H1 (cell line): ENCODE data around the gene ABHD2. TPM values are rescaled to one million over a fixed set of nuclear protein-coding genes. Genes with fewer than 3 reads are reported as not detected.

Experiments
- CTCF ChIA-PET: fragments of 300-600 bp; sonication (Branson Sonifier 250); formaldehyde crosslinking; loops from one replicate; lab custom pipeline; 2021; ENCODE audit not compliant: partially characterized antibody; lab: Charles Lee
- POLR2A ChIA-PET: fragments of 300-600 bp; sonication (Branson Sonifier 250); formaldehyde crosslinking; loops from one replicate; lab custom pipeline; 2021; ENCODE audit warnings: inconsistent platforms; ENCODE audit not compliant: partially characterized antibody; lab: Charles Lee
- DNase-seq, 2 experiments: peaks; one replicate each; pipeline versions ENCODE4 v3.0.0 to v3.0.0-alpha.2; 2010 to 2022; ENCODE audit warnings: low spot score in 2 of 2, low read depth in 1 of 2, mixed read lengths in 1 of 2
- FAIRE-seq: peaks from 2 replicates; lab custom pipeline; 2011; peaks lifted over from hg19 to GRCh38; lab: Jason Lieb, UNC
- H2AFZ ChIP-seq: 2 replicates; pipeline ENCODE4 v1.8.1; 2012; ENCODE audit warnings: low read length, inconsistent platforms
- H2AK5ac ChIP-seq: 2 replicates; pipeline ENCODE4 v1.6.1; 2013; ENCODE audit warnings: low read depth, low read length
- H2BK120ac ChIP-seq: replicated peaks from 2 replicates; pipeline ENCODE3; 2013; ENCODE audit warnings: low read depth, low read length, inconsistent platforms
- H2BK12ac ChIP-seq: 2 replicates; pipeline ENCODE4 v1.6.1; 2013; ENCODE audit warnings: low read depth, low read length
- H2BK15ac ChIP-seq: 2 replicates; pipeline ENCODE4 v1.6.1; 2013; ENCODE audit warnings: low read length
- H2BK20ac ChIP-seq: 2 replicates; pipeline ENCODE4 v1.6.1; 2013; ENCODE audit warnings: low read length
- H2BK5ac ChIP-seq: 2 replicates; pipeline ENCODE4 v1.6.1; 2013; ENCODE audit warnings: low read depth, low read length
- H3K14ac ChIP-seq: 2 replicates; pipeline ENCODE4 v1.6.1; 2013; ENCODE audit warnings: inconsistent platforms; ENCODE audit not compliant: insufficient read length
- H3K18ac ChIP-seq: 2 replicates; pipeline ENCODE4 v1.6.1; 2013; ENCODE audit warnings: low read length; ENCODE audit errors: extremely low read depth
- H3K23ac ChIP-seq: 2 replicates; pipeline ENCODE4 v1.6.1; 2013; ENCODE audit warnings: inconsistent platforms; ENCODE audit not compliant: insufficient read length
- H3K23me2 ChIP-seq: 2 replicates; pipeline ENCODE4 v1.6.1; 2013; ENCODE audit warnings: low read depth, low read length
- H3K27ac ChIP-seq: 2 replicates; pipeline ENCODE4 v1.6.1; 2011; ENCODE audit warnings: low read depth, low read length, inconsistent platforms
- H3K27me3 ChIP-seq, 4 experiments: replicated peaks in 1 of 4; 1 replicate in 1 of 4; 2 replicates in 3 of 4; pipeline versions ENCODE4 v1.6.1 to v1.8.1; 2011 to 2013; ENCODE audit warnings: low read length in 3 of 4, mild to moderate bottlenecking in 3 of 4, inconsistent platforms in 2 of 4, mixed read lengths in 2 of 4, moderate library complexity in 1 of 4; ENCODE audit not compliant: control insufficient read depth in 3 of 4, insufficient read depth in 3 of 4; ENCODE audit errors: extremely low read depth in 1 of 4
- H3K36me3 ChIP-seq, 4 experiments: 2 replicates each; pipeline versions ENCODE4 v1.6.1 to v1.8.1; 2011 to 2013; ENCODE audit warnings: mild to moderate bottlenecking in 4 of 4, low read length in 3 of 4, moderate library complexity in 2 of 4, control low read depth in 1 of 4, inconsistent platforms in 1 of 4; ENCODE audit not compliant: insufficient read depth in 4 of 4, control insufficient read depth in 2 of 4
- H3K4ac ChIP-seq: replicated peaks from 2 replicates; pipeline ENCODE3; 2013; ENCODE audit warnings: low read length, low read depth, mixed read lengths, inconsistent platforms; ENCODE audit not compliant: insufficient read length
- H3K4me1 ChIP-seq, 4 experiments: replicated peaks in 1 of 4; 1 replicate in 1 of 4; 2 replicates in 3 of 4; pipeline versions ENCODE4 v1.6.1 to v1.8.1; 2011 to 2013; ENCODE audit warnings: low read length in 3 of 4, inconsistent platforms in 2 of 4, mixed read lengths in 1 of 4; ENCODE audit not compliant: insufficient read depth in 4 of 4, control insufficient read depth in 3 of 4
- H3K4me2 ChIP-seq, 2 experiments: 2 replicates each; pipeline versions ENCODE4 v1.6.1 to v1.8.1; 2011 to 2013; ENCODE audit warnings: low read depth in 2 of 2, low read length in 2 of 2, control low read depth in 1 of 2, inconsistent platforms in 1 of 2, mild to moderate bottlenecking in 1 of 2; ENCODE audit not compliant: insufficient read depth in 1 of 2
- H3K4me3 ChIP-seq, 4 experiments: fragments of 200-600, 300-600 bp in 1 of 4; sonication (generic), shearing (Covaris generic), sonication (Bioruptor Twin) in 1 of 4; 2 replicates each; pipeline versions ENCODE4 v1.5.1 to v1.8.1; 2011 to 2016; ENCODE audit warnings: low read length in 4 of 4, low read depth in 3 of 4, control low read depth in 2 of 4, inconsistent platforms in 2 of 4, mild to moderate bottlenecking in 2 of 4, mixed read lengths in 1 of 4, moderate library complexity in 1 of 4; ENCODE audit not compliant: insufficient read depth in 2 of 4; ENCODE audit errors: extremely low read depth in 1 of 4
- H3K56ac ChIP-seq: replicated peaks from 2 replicates; pipeline ENCODE3; 2013; ENCODE audit warnings: low read depth, mild to moderate bottlenecking, mixed read lengths, low read length, inconsistent platforms; ENCODE audit not compliant: insufficient read length
- H3K79me1 ChIP-seq: 2 replicates; pipeline ENCODE4 v1.6.1; 2013; ENCODE audit warnings: low read depth, low read length, control low read depth
- H3K79me2 ChIP-seq, 2 experiments: 2 replicates each; pipeline versions ENCODE4 v1.6.1 to v1.8.1; 2012 to 2013; ENCODE audit warnings: low read length in 2 of 2, mild to moderate bottlenecking in 2 of 2, inconsistent platforms in 1 of 2; ENCODE audit not compliant: insufficient read depth in 2 of 2, control insufficient read depth in 1 of 2
- H3K9ac ChIP-seq, 4 experiments: replicated peaks in 1 of 4; 1 replicate in 1 of 4; 2 replicates in 3 of 4; pipeline versions ENCODE4 v1.6.1 to v1.8.1; 2011 to 2013; ENCODE audit warnings: low read depth in 3 of 4, low read length in 3 of 4, control low read depth in 2 of 4, mild to moderate bottlenecking in 2 of 4, moderate library complexity in 2 of 4, inconsistent platforms in 1 of 4; ENCODE audit errors: extremely low read depth in 1 of 4
- H3K9me3 ChIP-seq, 2 experiments: 2 replicates each; pipeline versions ENCODE4 v1.6.1 to v1.8.1; 2012 to 2013; ENCODE audit warnings: mild to moderate bottlenecking in 2 of 2, moderate library complexity in 2 of 2, control low read depth in 1 of 2, inconsistent platforms in 1 of 2, low read depth in 1 of 2, low read length in 1 of 2, mixed read lengths in 1 of 2; ENCODE audit not compliant: insufficient read depth in 2 of 2
- H4K20me1 ChIP-seq, 2 experiments: replicated peaks in 1 of 2; 2 replicates each; pipeline versions ENCODE3 to v1.8.1; 2011 to 2013; ENCODE audit warnings: inconsistent platforms in 2 of 2, low read length in 2 of 2, mild to moderate bottlenecking in 1 of 2; ENCODE audit not compliant: insufficient read depth in 2 of 2, control insufficient read depth in 1 of 2
- H4K5ac ChIP-seq: 2 replicates; pipeline ENCODE4 v1.6.1; 2013; ENCODE audit warnings: low read length, low read depth, mixed read lengths, inconsistent platforms; ENCODE audit not compliant: insufficient read length
- H4K8ac ChIP-seq: 2 replicates; pipeline ENCODE4 v1.8.0; 2013; ENCODE audit warnings: mild to moderate bottlenecking, moderate library complexity, low read length, inconsistent platforms; ENCODE audit not compliant: insufficient read depth; ENCODE audit errors: extremely low read depth
- H4K91ac ChIP-seq: replicated peaks from 2 replicates; pipeline ENCODE3; 2013; ENCODE audit warnings: low read length, mixed read lengths, inconsistent platforms; ENCODE audit not compliant: insufficient read length
- ATF3 ChIP-seq: IDR thresholded peaks from 2 replicates; pipeline ENCODE4 v1.6.1; 2011; ENCODE audit warnings: low read depth, mild to moderate bottlenecking, low read length; ENCODE audit not compliant: insufficient read depth
- BACH1 ChIP-seq: IDR thresholded peaks from 2 replicates; pipeline ENCODE4 v1.6.1; 2012; ENCODE audit warnings: low read length, improper control_type of control experiment
- CREB1 ChIP-seq: IDR thresholded peaks from 2 replicates; pipeline ENCODE4 v1.6.1; 2012; ENCODE audit warnings: inconsistent platforms
- E2F6 ChIP-seq: IDR thresholded peaks from 2 replicates; pipeline ENCODE4 v1.6.1; 2012; ENCODE audit warnings: inconsistent platforms
- JUN ChIP-seq: IDR thresholded peaks from 2 replicates; pipeline ENCODE4 v1.6.1; 2011; ENCODE audit warnings: low read depth, mild to moderate bottlenecking, improper control_type of control experiment, low read length
- KDM5A ChIP-seq: fragments of 200-600 bp; IDR thresholded peaks from 2 replicates; pipeline ENCODE4 v1.7.1; 2012; ENCODE audit warnings: mild to moderate bottlenecking, low read length, inconsistent platforms, mixed read lengths
- MAFK ChIP-seq: IDR thresholded peaks from 2 replicates; pipeline ENCODE4 v1.6.1; 2012; ENCODE audit warnings: low read depth, mild to moderate bottlenecking, improper control_type of control experiment, low read length
- POLR2A ChIP-seq, 2 experiments: IDR thresholded peaks; 1 replicate in 1 of 2; 2 replicates in 1 of 2; pipeline ENCODE4 v1.6.1; 2011; ENCODE audit warnings: low read depth in 2 of 2, low read length in 2 of 2, mild to moderate bottlenecking in 2 of 2; ENCODE audit errors: control extremely low read depth in 1 of 2
- POLR2AphosphoS5 ChIP-seq: IDR thresholded peaks from 2 replicates; pipeline ENCODE4 v1.6.1; 2011; ENCODE audit warnings: low read depth, low read length
- RNF2 ChIP-seq: fragments of 200-900, 300-1000 bp; sonication (generic); IDR thresholded peaks from 2 replicates; pipeline ENCODE4 v1.7.1; 2016; ENCODE audit warnings: borderline replicate concordance, low read depth, mild to moderate bottlenecking, antibody characterized with exemption, low read length; ENCODE audit not compliant: poor library complexity, severe bottlenecking; ENCODE audit errors: missing control alignments
- SUZ12 ChIP-seq: fragments of 200-600 bp; sonication (generic); IDR thresholded peaks from 2 replicates; pipeline ENCODE4 v1.6.1; 2012; ENCODE audit warnings: mild to moderate bottlenecking, inconsistent platforms, low read length, moderate library complexity, mixed read lengths
- TBP ChIP-seq: IDR thresholded peaks from 2 replicates; pipeline ENCODE4 v1.6.1; 2011; ENCODE audit warnings: low read depth, low read length, improper control_type of control experiment
- ZNF274 ChIP-seq: IDR thresholded peaks from 2 replicates; pipeline ENCODE4 v1.7.0; 2012; ENCODE audit warnings: low read length, borderline replicate concordance; ENCODE audit errors: extremely low read depth
- WGBS, 2 experiments: shearing (Covaris generic) in 1 of 2; methylation state at CpG; one replicate each; pipeline versions ENCODE4 v1.1.6 to v1.1.7; 2013 to 2015; ENCODE audit warnings: low lambda C conversion rate in 2 of 2, mixed read lengths in 2 of 2, inconsistent platforms in 1 of 2, low coverage in 1 of 2, missing lambda C conversion rate in 1 of 2; ENCODE audit not compliant: insufficient replicate concordance in 2 of 2, insufficient coverage in 1 of 2, insufficient read length in 1 of 2; ENCODE audit errors: extremely low coverage in 1 of 2, missing lambda C conversion rate in 1 of 2; 5-methylcytosine and 5-hydroxymethylcytosine counted together
- polyA plus RNA-seq, 7 experiments: library from polyadenylated mRNA; depleted of rRNA in 3 of 7; stranded (reverse) in 5 of 7; unstranded in 2 of 7; fragments of >200 nt in 5 of 7; fragments of 200-250 nt in 2 of 7; gene quantifications; 1 replicate in 5 of 7; 2 replicates in 1 of 7; 4 replicates in 1 of 7; pipeline versions ENCODE4 v1.2.1 to v1.2.3, GENCODE V29; 2011 to 2013; ENCODE audit warnings: missing spikeins in 2 of 7, mixed read lengths in 2 of 7
- total RNA-seq: library from RNA; stranded (reverse); fragmentation: NEBNext Ultra II Directional; extraction: Animal tissue kit (Norgen Biotek cat#: 25700); gene quantifications from 2 replicates; pipeline ENCODE4 v1.2.1, GENCODE V29; 2021

The ABHD2 gene
- total and polyA plus RNA-seq, 2 of the 8 experiments (the other 6 are each of a cell fraction or from before 2014, with no cell fraction given), result 9.1 to 23.7 TPM

DNA sequence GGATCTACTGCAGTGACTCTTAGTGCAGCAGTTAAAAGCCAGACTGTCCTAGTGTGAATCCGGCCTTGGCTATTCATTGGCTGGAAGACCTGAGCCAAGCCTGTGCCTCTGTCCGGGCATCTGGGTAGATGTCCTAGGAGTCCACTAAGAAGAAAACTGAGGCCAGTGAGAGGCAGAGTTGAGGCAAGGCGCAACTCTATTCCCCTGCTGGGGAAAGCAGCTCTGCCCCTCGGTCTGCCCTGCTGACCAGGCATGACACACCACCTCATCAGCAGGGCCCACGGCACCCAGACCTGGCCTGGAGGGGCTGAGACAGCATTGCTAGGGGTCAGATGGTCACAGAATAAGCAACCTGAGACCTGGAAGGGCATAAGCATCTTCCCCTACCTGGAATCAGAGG, 46.7 kb upstream of the ABHD2 start:
- H2BK120ac ChIP-seq, result no peak overlapping the region
- no peak overlapping the region; the same call in 1 of the 2 replicates for H4K8ac ChIP-seq
- no peaks in the 10 kb centered on the region for H4K20me1 ChIP-seq
- H3K27me3 ChIP-seq, result no peaks in the 10 kb centered on the region
- H3K79me2 ChIP-seq, result no peaks in the 10 kb centered on the region
- no peak overlapping the region for H4K5ac ChIP-seq
- no peak overlapping the region for H2AFZ ChIP-seq
- no peak overlapping the region for H2BK12ac ChIP-seq
- no peak overlapping the region for H2BK20ac ChIP-seq
- H3K4me3 ChIP-seq, result no peak overlapping the region
- H3K56ac ChIP-seq, result no peak overlapping the region
- CTCF ChIA-PET, result interaction anchor here (0.6 to 2.6 kb wide), 5 partner anchors 7 to 137 kb away, joined by 3 to 15 read pairs (median 6); no protein-coding TSS in a partner anchor
- DNase-seq, result no peak
- no peak overlapping the region for H3K4ac ChIP-seq
- H3K79me1 ChIP-seq, result 0 out of 2 replicates have a peak, but pooled peaks cover 3% of the 10 kb centered on the region
- no peak overlapping the region for H3K14ac ChIP-seq
- 0 out of 4 replicates have a peak overlapping the region, but pooled peaks of 1 of the 2 experiments have one; percentile 26 for H3K4me2 ChIP-seq
- peaks cover 0 to 2% (median 0%) of the 10 kb centered on the region in 4 experiments; a peak in 2 of 7 replicates for H3K4me1 ChIP-seq
- H2BK15ac ChIP-seq, result no peak overlapping the region
- H2AK5ac ChIP-seq, result no peak overlapping the region
- 91% methylated on average over 5 of the region's 5 CpGs; no CpG with 5 or more reads in 1 of the 2 experiments for WGBS, 2 experiments
- H3K18ac ChIP-seq, result peak overlapping the region; percentile 48; the same call in 1 of the 2 replicates
- H3K27ac ChIP-seq, result no peak overlapping the region
- no peak overlapping the region for H2BK5ac ChIP-seq
- H3K9me3 ChIP-seq, result no peaks in the 10 kb centered on the region
- no peaks in the 10 kb centered on the region; the same call in 1 of the 2 replicates for H3K23me2 ChIP-seq
- no peak overlapping the region for H3K23ac ChIP-seq
- POLR2A ChIA-PET, result interaction anchor here (0.8 kb wide), 1 partner anchor 146 kb away, joined by 6 read pairs; the partner anchor contains the start of gene HAPLN3
- FAIRE-seq, result no peak
- H4K91ac ChIP-seq, result no peak overlapping the region
- H3K9ac ChIP-seq, result no peak overlapping the region
- H3K36me3 ChIP-seq, result no peaks in the 10 kb centered on the region
- TF ChIP-seq MAFK, result no peak
- no peak for TF ChIP-seq TBP
- no peak for TF ChIP-seq KDM5A
- no peak for TF ChIP-seq ZNF274
- no peak for TF ChIP-seq ATF3
- no peak for TF ChIP-seq BACH1
- no peak for TF ChIP-seq RNF2
- TF ChIP-seq E2F6, result no peak
- TF ChIP-seq CREB1, result no peak
- TF ChIP-seq POLR2AphosphoS5, result no peak
- no peak for TF ChIP-seq SUZ12
- no peak for TF ChIP-seq POLR2A (IDR thresholded peaks at IDR 0.05; ENCODE audit: control extremely low read depth in 1 of 2, low read depth in 2 of 2, low read length in 2 of 2)
- TF ChIP-seq JUN, result no peak
